ENCODE results near the gene CARS1. TPM values are rescaled to one million over a fixed set of nuclear protein-coding genes. Genes with fewer than 3 reads are reported as not detected.

Gene CARS1
- total and polyA plus RNA-seq, 4 donors, result 27.3 to 62.3 (median 37.7) TPM

DNA sequence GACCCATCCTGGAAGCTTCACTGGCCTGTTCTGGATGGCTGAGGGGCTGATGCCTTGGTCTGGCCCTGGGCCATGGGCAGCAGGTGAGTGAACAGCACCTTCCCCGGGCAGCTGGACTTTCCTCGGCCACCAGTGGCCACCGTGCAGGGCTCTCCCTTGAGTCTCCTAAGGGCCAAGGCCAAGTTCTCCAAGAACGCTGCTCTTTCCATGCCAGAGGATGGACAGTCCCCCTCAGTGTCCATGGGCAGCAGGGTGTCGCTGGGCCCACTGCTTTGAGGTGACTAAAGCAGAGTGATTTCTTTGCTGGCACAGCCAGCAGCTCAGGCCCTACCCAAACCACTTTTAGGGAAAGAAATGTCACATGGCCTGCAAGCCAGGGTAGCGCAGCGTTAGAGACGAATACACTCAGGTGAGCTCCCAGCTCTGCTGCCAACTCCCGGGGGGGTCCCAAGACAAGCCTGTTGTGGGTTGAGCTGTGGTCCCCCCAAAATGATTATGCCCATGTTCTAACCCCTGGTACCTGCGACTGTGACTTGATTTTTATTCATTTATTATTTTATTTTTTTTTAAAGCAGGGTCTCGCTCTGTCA lies 3.3 kb upstream of the CARS1 start:
- Histone ChIP-seq H3K27me3 (ENCODE audit: control insufficient read depth in 3 of 3, insufficient read depth in 3 of 3, low read length in 2 of 3) (no peaks in the 10 kb centered on the region), H3K27ac (ENCODE audit: low read depth in 1 of 2, low read length in 1 of 2) (no peak overlapping the region), H3K4me3 (no peak overlapping the region), H3K9ac (ENCODE audit: insufficient read depth in 1 of 2, low read length in 2 of 2) (no peak overlapping the region), H3K9me3 (ENCODE audit: control insufficient read depth in 4 of 4, insufficient read depth in 3 of 4, low read length in 3 of 4) (no peaks in the 10 kb centered on the region), H3K36me3 (ENCODE audit: control insufficient read depth in 4 of 4, insufficient read depth in 4 of 4, low read length in 4 of 4) (no peaks in the 10 kb centered on the region), H3K4me1 (ENCODE audit: control insufficient read depth in 5 of 5, insufficient read depth in 5 of 5, low read length in 5 of 5) (peaks cover 0 to 13% (median 5%) of the 10 kb centered on the region in 5 donors)
- TF ChIP-seq, protein P1, sequence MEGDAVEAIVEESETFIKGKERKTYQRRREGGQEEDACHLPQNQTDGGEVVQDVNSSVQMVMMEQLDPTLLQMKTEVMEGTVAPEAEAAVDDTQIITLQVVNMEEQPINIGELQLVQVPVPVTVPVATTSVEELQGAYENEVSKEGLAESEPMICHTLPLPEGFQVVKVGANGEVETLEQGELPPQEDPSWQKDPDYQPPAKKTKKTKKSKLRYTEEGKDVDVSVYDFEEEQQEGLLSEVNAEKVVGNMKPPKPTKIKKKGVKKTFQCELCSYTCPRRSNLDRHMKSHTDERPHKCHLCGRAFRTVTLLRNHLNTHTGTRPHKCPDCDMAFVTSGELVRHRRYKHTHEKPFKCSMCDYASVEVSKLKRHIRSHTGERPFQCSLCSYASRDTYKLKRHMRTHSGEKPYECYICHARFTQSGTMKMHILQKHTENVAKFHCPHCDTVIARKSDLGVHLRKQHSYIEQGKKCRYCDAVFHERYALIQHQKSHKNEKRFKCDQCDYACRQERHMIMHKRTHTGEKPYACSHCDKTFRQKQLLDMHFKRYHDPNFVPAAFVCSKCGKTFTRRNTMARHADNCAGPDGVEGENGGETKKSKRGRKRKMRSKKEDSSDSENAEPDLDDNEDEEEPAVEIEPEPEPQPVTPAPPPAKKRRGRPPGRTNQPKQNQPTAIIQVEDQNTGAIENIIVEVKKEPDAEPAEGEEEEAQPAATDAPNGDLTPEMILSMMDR (IDR thresholded peaks at IDR 0.05; ENCODE audit: control extremely low read depth, extremely low read depth), result no peak
- 92 to 98% methylated on average over 11 of the region's 11 CpGs for WGBS, 2 donors
- DNase-seq (no peak), ATAC-seq (ENCODE audit: insufficient read depth, low FRiP score) (no peak)

DNA sequence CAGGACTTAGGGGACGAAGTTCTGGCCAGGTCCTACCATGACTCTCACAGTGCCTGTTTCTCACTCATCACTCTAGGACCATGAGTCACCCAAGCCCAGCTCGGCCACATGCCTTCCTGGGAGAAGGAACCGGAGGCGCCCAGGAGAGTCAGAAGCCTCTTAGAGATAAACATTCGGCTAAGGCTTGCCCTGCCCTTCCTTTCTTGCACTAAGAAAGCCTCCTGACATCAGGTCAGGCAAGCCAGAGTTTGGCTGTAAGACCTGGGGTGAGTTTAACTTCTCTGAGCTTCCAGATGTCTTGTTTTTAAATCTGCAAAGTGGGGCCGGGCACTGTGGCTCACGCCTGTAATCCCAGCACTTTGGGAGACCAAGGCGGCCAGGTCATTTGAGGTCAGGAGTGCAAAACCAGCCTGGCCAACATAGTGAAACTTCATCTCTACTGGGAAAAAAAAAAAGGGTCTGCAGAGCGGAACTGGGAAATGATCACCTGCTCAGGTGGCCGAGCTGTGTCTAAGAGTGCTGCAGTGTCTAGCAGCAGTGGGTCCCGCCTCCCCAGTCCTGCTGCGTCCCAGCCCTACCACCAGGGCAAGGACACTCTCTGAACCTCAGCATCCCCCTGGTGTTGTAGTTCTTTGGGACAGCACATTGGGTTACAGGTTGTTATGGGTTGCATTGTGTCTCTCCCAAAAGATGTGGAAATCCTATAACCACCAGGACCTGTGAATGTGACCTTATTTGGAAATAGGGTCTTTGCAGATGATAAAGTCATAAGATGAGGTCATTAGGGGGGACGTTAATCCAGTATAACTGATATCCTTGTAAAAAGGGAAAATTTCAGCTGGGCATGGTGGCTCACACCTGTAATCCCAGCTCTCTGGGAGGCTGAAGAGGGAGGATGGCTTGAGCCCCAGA lies 1.8 kb upstream of the CARS1 start:
- no peak overlapping the region for H3K4me3 ChIP-seq
- H3K27ac ChIP-seq (ENCODE audit: low read depth in 1 of 2, low read length in 1 of 2), result peak overlapping the region in 1 of 2 donors; percentile 4
- H3K36me3 ChIP-seq (ENCODE audit: control insufficient read depth in 4 of 4, insufficient read depth in 4 of 4, low read length in 4 of 4), result peaks cover 0 to 5% (median under 1%) of the 10 kb centered on the region in 4 donors
- TF ChIP-seq, protein P1 (IDR thresholded peaks at IDR 0.05; ENCODE audit: control extremely low read depth, extremely low read depth), result no peak
- DNase-seq, result no peak
- no peak for ATAC-seq (ENCODE audit: insufficient read depth, low FRiP score)
- no peaks in the 10 kb centered on the region for H3K27me3 ChIP-seq (ENCODE audit: control insufficient read depth in 3 of 3, insufficient read depth in 3 of 3, low read length in 2 of 3)
- H3K9ac ChIP-seq (ENCODE audit: insufficient read depth in 1 of 2, low read length in 2 of 2), result no peak overlapping the region
- peaks cover 0 to 13% (median 5%) of the 10 kb centered on the region in 5 donors for H3K4me1 ChIP-seq (ENCODE audit: control insufficient read depth in 5 of 5, insufficient read depth in 5 of 5, low read length in 5 of 5)
- WGBS, 2 donors, result 79 to 80% methylated on average over 13 of the region's 13 CpGs
- H3K9me3 ChIP-seq (ENCODE audit: control insufficient read depth in 4 of 4, insufficient read depth in 3 of 4, low read length in 3 of 4), result no peaks in the 10 kb centered on the region

DNA sequence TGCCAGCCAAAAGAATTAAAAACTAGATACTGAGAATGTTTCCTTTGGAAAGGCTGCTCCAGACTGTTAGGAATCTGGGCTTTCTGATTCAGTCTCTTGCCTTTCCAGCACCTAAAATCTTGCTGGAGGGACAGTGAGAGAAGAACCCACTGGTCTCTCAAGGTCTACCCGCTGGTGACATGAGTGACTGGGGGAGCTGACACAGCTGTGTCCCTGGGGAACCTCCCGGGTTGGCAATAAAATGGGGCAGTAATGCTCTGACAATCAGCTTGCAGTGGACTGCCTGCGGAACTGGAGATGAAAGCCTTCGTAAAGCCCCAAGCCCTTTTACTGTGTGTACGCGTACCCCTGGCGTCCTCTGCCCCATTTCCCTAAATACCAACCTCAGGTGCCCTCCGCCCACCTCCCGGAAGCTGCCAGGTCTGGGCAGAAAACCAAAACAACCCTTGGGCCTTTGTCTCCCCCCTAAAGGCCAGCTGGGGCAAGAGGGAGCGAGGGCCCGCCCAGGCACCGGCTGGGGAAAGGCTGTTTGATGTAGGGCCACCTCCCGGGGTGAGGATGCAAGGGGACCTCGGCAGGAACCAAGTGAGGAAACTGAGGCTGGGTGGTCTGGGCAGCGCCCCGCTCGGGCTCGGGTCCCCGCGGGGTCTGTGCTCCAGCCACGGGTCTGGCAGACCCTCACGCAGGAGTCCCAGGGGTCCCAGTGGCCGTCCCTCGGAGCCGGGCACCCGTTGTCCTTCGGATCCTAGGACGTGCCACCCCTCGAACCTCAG lies 741 bp downstream of the CARS1 start:
- Histone ChIP-seq H3K27me3 (ENCODE audit: control insufficient read depth in 3 of 3, insufficient read depth in 3 of 3, low read length in 2 of 3) (no peaks in the 10 kb centered on the region), H3K9ac (ENCODE audit: insufficient read depth in 1 of 2, low read length in 2 of 2) (peak overlapping the region; percentile 61 to 67), H3K27ac (ENCODE audit: low read depth in 1 of 2, low read length in 1 of 2) (peak overlapping the region; percentile 84 to 89), H3K36me3 (ENCODE audit: control insufficient read depth in 4 of 4, insufficient read depth in 4 of 4, low read length in 4 of 4) (peaks cover 0 to 7% (median 3%) of the 10 kb centered on the region in 4 donors), H3K4me1 (ENCODE audit: control insufficient read depth in 5 of 5, insufficient read depth in 5 of 5, low read length in 5 of 5) (peaks cover 0 to 13% (median 5%) of the 10 kb centered on the region in 5 donors), H3K9me3 (ENCODE audit: control insufficient read depth in 4 of 4, insufficient read depth in 3 of 4, low read length in 3 of 4) (no peaks in the 10 kb centered on the region), H3K4me3 (peak overlapping the region; percentile 95)
- 5 to 6% methylated on average over 24 to 29 of the region's 29 CpGs for WGBS, 2 donors
- ATAC-seq (ENCODE audit: insufficient read depth, low FRiP score), result no peak
- no peak for DNase-seq
- TF ChIP-seq, protein P1 (IDR thresholded peaks at IDR 0.05; ENCODE audit: control extremely low read depth, extremely low read depth), result no peak

Data from lung (tissue), 12 donors.